H1 (cell line): Measurements from ENCODE around the gene LGI4.

Experiments used
- BACH1 ChIP-seq: IDR thresholded peaks from 2 replicates; pipeline ENCODE4 v1.6.1; 2012; ENCODE audit warnings: low read length, improper control_type of control experiment
- HDAC6 ChIP-seq: IDR thresholded peaks from one replicate; pipeline ENCODE4 v1.7.1; 2012; ENCODE audit warnings: low read depth, mild to moderate bottlenecking, inconsistent platforms, low read length, moderate library complexity
- JUND ChIP-seq: IDR thresholded peaks from 2 replicates; pipeline ENCODE4 v1.6.1; 2011; ENCODE audit warnings: mild to moderate bottlenecking, improper control_type of control experiment, low read length
- TBP ChIP-seq: IDR thresholded peaks from 2 replicates; pipeline ENCODE4 v1.6.1; 2011; ENCODE audit warnings: low read depth, low read length, improper control_type of control experiment
- TF ChIP-seq, protein P1 (sequence below): IDR thresholded peaks from 2 replicates; pipeline ENCODE4 v1.6.1; 2011; ENCODE audit warnings: low read length, improper control_type of control experiment
- TF ChIP-seq, protein P2 (sequence below), 3 experiments: IDR thresholded peaks; 1 replicate in 2 of 3; 2 replicates in 1 of 3; pipeline versions ENCODE4 v1.5.1 to v1.6.1; 2011; ENCODE audit warnings: low read length in 3 of 3, mild to moderate bottlenecking in 3 of 3, inconsistent platforms in 2 of 3, low read depth in 1 of 3, moderate library complexity in 1 of 3; ENCODE audit not compliant: insufficient read depth in 1 of 3; ENCODE audit errors: control extremely low read depth in 1 of 3
- TF ChIP-seq, protein P3 (sequence below): IDR thresholded peaks from 2 replicates; pipeline ENCODE4 v1.6.1; 2012; ENCODE audit warnings: inconsistent platforms

DNA sequence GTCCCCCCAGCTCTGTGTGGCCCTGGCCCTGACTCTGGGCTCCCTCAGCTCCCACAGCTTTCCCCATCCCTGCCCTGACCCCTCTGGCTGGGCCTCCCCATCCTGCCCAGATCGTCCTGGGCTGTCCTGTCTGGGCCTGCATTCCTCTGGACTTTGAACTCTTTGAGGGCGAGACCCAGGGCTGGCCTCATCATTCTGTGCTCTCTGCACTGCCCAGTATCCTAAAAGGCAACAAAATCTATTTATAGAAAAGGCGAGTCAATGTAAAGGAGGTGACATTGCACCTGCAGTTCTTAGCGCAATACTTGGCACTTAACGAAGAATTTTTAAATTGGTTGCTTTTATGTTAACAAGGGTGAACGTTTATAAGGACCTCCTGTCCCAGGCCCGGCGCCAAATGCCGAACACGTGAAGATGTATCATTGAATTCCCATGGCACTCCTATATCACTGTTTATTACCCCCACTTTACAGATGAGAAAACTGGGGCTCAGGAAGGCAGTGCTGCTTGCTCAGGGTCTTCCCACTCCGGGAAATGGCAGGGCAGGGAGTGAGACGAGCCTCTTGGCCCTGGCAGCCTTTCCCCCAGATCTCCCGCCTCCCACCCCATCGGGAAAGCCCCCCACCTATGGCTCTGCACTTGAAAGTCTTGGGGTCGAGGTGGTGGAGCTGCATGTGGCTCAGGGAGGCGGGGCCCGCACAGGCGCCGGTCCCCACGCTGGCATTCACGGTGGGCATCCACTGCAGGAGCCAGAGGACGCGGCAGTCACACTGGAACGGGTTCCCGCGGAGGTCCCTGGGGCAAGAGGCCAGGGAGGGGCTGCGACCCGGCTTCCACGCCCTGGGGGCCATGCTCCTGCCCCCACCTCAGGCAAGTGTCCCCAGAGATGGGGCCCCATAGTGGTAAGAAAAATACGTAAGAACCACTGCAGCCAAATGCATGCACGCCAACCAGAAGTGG, 3.8 kb downstream of the LGI4 start:
- TF ChIP-seq JUND = no peak
- TF ChIP-seq BACH1 = no peak
- TF ChIP-seq, protein P1, sequence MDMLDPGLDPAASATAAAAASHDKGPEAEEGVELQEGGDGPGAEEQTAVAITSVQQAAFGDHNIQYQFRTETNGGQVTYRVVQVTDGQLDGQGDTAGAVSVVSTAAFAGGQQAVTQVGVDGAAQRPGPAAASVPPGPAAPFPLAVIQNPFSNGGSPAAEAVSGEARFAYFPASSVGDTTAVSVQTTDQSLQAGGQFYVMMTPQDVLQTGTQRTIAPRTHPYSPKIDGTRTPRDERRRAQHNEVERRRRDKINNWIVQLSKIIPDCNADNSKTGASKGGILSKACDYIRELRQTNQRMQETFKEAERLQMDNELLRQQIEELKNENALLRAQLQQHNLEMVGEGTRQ = no peak
- TF ChIP-seq, protein P2, sequence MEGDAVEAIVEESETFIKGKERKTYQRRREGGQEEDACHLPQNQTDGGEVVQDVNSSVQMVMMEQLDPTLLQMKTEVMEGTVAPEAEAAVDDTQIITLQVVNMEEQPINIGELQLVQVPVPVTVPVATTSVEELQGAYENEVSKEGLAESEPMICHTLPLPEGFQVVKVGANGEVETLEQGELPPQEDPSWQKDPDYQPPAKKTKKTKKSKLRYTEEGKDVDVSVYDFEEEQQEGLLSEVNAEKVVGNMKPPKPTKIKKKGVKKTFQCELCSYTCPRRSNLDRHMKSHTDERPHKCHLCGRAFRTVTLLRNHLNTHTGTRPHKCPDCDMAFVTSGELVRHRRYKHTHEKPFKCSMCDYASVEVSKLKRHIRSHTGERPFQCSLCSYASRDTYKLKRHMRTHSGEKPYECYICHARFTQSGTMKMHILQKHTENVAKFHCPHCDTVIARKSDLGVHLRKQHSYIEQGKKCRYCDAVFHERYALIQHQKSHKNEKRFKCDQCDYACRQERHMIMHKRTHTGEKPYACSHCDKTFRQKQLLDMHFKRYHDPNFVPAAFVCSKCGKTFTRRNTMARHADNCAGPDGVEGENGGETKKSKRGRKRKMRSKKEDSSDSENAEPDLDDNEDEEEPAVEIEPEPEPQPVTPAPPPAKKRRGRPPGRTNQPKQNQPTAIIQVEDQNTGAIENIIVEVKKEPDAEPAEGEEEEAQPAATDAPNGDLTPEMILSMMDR (IDR thresholded peaks at IDR 0.05; ENCODE audit: control extremely low read depth in 1 of 3, insufficient read depth in 1 of 3, low read depth in 1 of 3, low read length in 3 of 3) = no peak
- TF ChIP-seq HDAC6 = no peak
- TF ChIP-seq, protein P3, sequence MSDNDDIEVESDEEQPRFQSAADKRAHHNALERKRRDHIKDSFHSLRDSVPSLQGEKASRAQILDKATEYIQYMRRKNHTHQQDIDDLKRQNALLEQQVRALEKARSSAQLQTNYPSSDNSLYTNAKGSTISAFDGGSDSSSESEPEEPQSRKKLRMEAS = no peak
- no peak for TF ChIP-seq TBP
